ENCODE data around the gene NEFH.

Gene NEFH

DNA sequence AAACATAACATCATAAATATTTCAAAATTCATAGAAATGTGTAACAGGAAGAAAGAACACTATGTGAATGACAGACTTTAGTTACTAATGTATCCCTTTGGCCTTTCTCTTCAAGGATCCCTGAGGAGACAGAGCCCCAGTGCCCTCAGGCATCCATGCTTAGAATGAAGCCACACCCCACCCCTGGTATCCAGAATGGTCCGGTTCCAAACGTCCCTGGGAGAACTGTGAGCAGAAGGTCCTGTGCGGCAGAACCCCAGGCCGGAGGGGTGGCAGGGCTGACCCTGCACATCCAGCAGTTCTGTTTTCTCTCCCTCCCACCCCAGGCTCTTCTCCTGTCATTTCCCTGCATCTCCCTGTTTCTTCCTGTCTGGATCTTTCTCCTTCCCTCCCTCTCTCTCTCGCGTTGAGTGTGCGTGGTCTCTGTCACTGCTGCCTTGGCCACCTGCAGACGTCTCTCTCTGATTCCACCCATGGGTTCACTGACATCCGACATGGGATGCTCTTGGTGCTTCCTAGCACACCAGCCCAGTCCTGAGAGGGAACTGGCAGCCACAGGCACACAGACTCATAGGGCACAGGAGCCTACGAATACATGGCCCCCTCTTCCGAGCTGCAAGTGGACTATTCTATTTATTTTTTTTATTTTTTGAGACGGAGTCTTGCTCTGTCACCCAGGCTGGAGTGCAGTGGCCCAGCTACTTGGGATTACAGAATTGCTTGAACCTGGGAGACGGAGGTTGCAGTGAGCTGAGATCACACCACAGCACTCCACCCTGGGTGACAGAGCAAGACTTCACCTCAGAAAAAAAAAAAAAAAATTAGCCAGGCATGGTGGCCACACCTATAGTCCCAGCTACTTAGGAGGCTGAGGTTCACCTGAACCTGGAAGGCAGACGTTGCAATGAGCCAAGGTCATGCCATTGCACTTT is 35.9 kb upstream of the NEFH start:
- TF ChIP-seq, protein P1, sequence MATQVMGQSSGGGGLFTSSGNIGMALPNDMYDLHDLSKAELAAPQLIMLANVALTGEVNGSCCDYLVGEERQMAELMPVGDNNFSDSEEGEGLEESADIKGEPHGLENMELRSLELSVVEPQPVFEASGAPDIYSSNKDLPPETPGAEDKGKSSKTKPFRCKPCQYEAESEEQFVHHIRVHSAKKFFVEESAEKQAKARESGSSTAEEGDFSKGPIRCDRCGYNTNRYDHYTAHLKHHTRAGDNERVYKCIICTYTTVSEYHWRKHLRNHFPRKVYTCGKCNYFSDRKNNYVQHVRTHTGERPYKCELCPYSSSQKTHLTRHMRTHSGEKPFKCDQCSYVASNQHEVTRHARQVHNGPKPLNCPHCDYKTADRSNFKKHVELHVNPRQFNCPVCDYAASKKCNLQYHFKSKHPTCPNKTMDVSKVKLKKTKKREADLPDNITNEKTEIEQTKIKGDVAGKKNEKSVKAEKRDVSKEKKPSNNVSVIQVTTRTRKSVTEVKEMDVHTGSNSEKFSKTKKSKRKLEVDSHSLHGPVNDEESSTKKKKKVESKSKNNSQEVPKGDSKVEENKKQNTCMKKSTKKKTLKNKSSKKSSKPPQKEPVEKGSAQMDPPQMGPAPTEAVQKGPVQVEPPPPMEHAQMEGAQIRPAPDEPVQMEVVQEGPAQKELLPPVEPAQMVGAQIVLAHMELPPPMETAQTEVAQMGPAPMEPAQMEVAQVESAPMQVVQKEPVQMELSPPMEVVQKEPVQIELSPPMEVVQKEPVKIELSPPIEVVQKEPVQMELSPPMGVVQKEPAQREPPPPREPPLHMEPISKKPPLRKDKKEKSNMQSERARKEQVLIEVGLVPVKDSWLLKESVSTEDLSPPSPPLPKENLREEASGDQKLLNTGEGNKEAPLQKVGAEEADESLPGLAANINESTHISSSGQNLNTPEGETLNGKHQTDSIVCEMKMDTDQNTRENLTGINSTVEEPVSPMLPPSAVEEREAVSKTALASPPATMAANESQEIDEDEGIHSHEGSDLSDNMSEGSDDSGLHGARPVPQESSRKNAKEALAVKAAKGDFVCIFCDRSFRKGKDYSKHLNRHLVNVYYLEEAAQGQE (IDR thresholded peaks at IDR 0.05; ENCODE audit: insufficient read depth in 1 of 2, low read depth in 2 of 2, low read length in 2 of 2), result no peak
- TF ChIP-seq TAF1 (IDR thresholded peaks at IDR 0.05; ENCODE audit: borderline replicate concordance, insufficient read depth, low read length), result no peak
- no peak for TF ChIP-seq POLR2AphosphoS5 (IDR thresholded peaks at IDR 0.05; ENCODE audit: low read depth, low read length)
- no peak for TF ChIP-seq FOXP2 (optimal IDR thresholded peaks at IDR 0.05; ENCODE audit: borderline replicate concordance, extremely low read depth, extremely low read length, insufficient read depth)
- no peak for TF ChIP-seq SIN3A (IDR thresholded peaks at IDR 0.05; ENCODE audit: borderline replicate concordance, insufficient read depth, low read length)

DNA sequence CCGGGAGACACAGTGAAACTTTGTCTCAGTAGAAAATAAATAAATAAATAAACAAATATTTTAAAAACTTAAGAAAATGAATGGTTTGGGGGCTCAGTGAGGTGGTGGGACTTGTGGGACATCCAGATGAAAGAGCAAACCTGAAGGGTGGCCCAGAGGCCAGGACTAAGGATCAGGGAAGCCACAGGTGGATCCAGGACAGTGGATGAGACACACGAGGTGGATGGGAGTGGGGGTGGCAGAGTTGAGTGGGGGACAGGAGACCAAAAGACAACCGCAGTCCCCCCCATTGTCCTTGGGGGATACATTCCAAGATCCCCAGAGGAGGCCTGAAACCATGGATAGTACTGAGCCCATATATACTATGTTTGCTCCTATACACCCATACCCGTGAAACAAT is 34.5 kb upstream of the NEFH start:
- TF ChIP-seq SIN3A (IDR thresholded peaks at IDR 0.05; ENCODE audit: borderline replicate concordance, insufficient read depth, low read length), result no peak
- TF ChIP-seq, protein P1 (IDR thresholded peaks at IDR 0.05; ENCODE audit: insufficient read depth in 1 of 2, low read depth in 2 of 2, low read length in 2 of 2), result no peak
- TF ChIP-seq TAF1 (IDR thresholded peaks at IDR 0.05; ENCODE audit: borderline replicate concordance, insufficient read depth, low read length), result no peak
- no peak for TF ChIP-seq FOXP2 (optimal IDR thresholded peaks at IDR 0.05; ENCODE audit: borderline replicate concordance, extremely low read depth, extremely low read length, insufficient read depth)
- no peak for TF ChIP-seq POLR2AphosphoS5 (IDR thresholded peaks at IDR 0.05; ENCODE audit: low read depth, low read length)

DNA sequence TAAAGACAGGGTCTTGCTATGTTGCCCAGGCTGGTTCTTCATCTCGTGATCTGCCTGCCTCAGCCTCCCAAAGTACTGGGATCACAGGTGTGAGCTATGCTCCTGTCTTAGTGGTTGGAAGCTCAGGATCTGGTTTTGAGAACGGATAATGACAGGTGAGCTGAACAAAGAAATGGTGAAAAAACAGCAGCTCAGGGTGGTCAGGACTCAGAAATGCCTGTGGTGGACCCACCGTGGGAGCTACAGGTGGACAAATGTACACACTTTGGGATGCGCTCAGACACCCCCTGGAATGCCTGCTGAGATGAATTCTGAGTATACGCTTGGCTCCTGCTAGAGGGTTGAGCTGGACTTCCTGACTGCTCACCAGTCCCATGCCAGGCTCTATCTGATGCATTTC is 32.1 kb upstream of the NEFH start:
- no peak for TF ChIP-seq SIN3A (IDR thresholded peaks at IDR 0.05; ENCODE audit: borderline replicate concordance, insufficient read depth, low read length)
- no peak for TF ChIP-seq POLR2AphosphoS5 (IDR thresholded peaks at IDR 0.05; ENCODE audit: low read depth, low read length)
- no peak for TF ChIP-seq TAF1 (IDR thresholded peaks at IDR 0.05; ENCODE audit: borderline replicate concordance, insufficient read depth, low read length)
- no peak for TF ChIP-seq FOXP2 (optimal IDR thresholded peaks at IDR 0.05; ENCODE audit: borderline replicate concordance, extremely low read depth, extremely low read length, insufficient read depth)
- TF ChIP-seq, protein P1 (IDR thresholded peaks at IDR 0.05; ENCODE audit: insufficient read depth in 1 of 2, low read depth in 2 of 2, low read length in 2 of 2), result no peak

DNA sequence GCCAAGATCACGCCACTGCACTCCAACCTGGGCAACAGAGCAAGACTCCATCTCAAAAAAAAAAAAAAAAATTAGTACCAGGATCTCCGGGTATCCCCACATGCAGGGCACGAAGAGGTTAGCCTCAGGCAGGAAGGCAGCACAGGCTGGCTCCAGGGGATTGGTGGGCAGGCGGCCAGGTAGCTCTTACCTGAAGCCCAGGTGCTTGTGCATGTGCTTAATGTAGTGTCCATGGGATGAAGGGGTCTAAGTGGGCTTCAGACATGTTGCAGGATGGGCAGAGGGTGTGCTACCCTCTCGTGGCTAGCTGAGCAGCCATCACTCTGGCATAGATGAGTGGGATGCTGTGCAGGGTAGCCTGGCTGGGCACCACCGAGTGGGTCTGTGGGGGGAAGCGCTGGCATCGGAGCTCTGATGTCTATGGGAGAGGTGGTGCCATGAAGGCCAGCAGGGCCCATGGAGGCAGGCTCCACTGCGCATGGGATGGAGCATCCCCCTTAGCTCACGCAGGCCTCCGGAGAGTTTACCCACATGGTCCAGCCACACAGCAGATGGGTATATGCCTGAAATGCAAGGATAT is 30.6 kb upstream of the NEFH start:
- no peak for TF ChIP-seq TAF1 (IDR thresholded peaks at IDR 0.05; ENCODE audit: borderline replicate concordance, insufficient read depth, low read length)
- TF ChIP-seq POLR2AphosphoS5 (IDR thresholded peaks at IDR 0.05; ENCODE audit: low read depth, low read length), result no peak
- no peak for TF ChIP-seq SIN3A (IDR thresholded peaks at IDR 0.05; ENCODE audit: borderline replicate concordance, insufficient read depth, low read length)
- TF ChIP-seq, protein P1 (IDR thresholded peaks at IDR 0.05; ENCODE audit: insufficient read depth in 1 of 2, low read depth in 2 of 2, low read length in 2 of 2), result no peak
- TF ChIP-seq FOXP2 (optimal IDR thresholded peaks at IDR 0.05; ENCODE audit: borderline replicate concordance, extremely low read depth, extremely low read length, insufficient read depth), result no peak
